GM19372 (cell line): ENCODE results near the gene TOX2.

Experiments used
- ATAC-seq: cut with Tn5 transposase; IDR thresholded peaks from one replicate; pipeline ENCODE4 v1.9.1; 2021; ENCODE audit warnings: mild to moderate bottlenecking, low read depth, moderate library complexity; ENCODE audit not compliant: unreplicated experiment

Gene TOX2

DNA sequence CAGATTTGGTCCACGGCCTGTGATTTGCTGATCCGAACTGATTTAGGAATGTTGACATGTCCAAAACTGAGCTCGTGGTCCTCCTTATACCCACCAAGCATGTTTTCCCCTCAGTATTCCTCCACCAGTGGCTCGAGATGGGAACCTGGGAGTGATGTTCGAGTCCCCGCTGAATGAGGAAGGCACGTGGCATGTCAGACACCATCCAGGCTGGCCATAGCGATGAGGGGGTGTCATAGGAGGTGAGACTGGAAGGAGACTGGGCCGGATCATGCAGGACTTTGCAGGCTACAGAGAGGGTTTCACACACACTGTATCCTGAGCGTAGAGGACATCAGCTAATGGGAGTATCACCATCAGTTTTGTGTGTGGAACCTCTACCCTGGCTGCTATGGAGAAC is 78.2 kb downstream of the TOX2 start:
- no peak for ATAC-seq

GRCh38 chr20:43993560-43993959 is 78.9 kb downstream of the TOX2 start:
- no peak for ATAC-seq

DNA sequence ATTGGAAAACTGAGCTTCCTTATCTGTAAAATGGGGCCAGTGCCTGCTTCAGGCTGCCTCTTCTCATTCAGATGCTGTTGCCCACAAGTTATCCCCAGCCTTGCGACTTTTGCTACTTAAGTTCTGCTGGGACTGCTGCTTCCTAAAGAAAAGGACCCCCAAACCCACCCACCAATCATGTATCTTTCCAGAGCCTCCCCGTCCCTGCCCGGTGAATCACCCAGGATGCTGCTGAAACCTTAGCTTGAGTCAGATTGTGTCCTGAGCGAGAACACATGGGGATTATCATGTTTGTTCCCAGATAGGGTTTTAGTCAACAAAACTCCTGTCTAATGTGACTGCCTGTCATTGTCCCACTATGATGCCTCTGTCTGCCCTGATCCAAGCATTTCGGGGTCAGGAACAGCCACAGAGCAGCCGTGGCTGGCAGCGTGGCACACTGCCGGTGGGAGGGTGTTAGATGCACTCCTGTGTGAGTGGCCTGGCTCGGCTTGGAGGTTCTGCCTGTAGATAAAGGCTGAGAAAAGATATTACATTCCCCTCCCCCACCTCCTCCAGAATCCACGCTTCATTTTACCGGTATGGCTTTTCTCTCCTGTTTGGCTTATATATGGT is 79.9 kb downstream of the TOX2 start:
- no peak for ATAC-seq

GRCh38 chr20:43995645-43996044 is 81.0 kb downstream of the TOX2 start:
- ATAC-seq = no peak

DNA sequence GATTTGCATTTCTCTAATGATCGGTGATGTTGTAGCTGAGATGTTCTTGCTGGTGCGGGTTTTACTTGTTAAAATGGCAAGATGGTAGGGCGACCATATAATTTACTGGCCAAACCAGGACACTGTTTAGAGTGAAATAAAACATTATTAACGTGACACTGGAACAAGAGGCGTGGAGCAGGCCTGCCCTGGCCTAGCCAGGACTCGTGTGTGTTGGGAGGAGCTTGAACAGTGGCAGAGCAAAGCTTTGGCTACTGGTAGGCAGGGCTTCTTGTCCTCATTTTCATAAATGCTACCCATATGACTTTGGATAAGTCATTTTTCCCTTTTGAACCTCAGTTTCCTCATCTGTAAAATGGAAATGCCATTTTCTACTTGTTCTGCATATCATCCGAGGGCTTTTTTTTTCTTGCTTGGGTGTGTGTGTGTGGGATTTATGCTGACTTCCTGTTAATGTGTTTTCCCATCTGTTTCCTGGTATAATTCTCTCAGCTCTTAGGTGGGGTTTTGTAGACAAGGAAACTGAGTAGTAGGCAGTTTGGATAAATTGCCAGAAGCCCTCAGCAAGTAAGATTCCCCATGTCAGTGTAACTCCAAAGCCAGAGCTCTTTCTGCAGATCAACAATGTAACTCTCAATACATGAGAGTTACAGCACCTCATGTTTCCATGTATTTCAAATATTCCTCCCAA is 81.7 kb downstream of the TOX2 start:
- no peak for ATAC-seq

GRCh38 chr20:43999848-44000247 is 85.2 kb downstream of the TOX2 start:
- ATAC-seq = no peak

DNA sequence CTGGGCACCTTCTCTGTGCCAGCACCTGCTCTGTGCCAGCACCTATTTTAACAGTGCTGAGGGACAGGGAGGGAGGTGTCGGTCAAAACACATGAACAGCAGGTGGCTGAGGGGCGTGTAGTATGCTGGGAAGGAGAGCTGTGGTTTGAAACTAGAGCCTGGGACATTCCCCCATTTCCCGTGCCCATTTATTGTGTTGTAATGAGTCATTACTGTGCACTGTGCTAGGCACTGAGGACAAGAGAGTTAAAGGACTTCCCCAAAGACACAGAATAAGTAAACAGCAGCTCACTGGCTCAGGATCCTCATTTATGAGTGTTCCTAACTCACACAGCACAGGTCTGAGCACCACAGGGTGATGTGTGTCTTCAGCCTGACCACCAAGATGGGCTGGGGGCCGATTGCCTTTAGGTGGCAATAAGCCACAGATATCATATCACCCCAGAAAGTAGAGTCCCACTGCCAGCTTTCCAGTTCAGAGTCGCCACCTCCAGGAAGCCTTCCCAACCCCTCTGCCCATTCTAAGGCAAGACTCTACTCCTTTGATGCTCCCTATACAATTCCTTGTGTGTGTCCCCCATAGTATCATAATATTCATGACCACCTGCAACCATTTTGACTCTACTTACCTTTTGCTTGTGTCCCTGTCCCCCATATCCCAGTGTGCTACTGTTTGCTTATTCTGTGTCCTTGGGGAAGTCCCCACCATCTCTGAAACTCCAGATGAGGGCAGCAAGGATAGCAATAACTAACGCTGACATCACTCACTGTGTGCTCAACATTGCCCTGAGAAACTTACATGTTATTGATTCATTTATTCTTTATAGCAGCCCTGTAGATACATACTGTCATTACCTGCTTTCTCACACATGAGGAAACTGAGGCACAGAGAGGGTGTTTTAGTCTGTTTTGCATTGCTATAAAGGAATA is 87.3 kb downstream of the TOX2 start:
- no peak for ATAC-seq

- ATAC-seq = no peak
These were observed 88.2 kb downstream of the TOX2 start for GRCh38 chr20:44002861-44003260.

GRCh38 chr20:44003609-44004008 is 89.0 kb downstream of the TOX2 start:
- no peak for ATAC-seq

GRCh38 chr20:44004306-44004915 is 89.8 kb downstream of the TOX2 start:
- ATAC-seq = no peak

DNA sequence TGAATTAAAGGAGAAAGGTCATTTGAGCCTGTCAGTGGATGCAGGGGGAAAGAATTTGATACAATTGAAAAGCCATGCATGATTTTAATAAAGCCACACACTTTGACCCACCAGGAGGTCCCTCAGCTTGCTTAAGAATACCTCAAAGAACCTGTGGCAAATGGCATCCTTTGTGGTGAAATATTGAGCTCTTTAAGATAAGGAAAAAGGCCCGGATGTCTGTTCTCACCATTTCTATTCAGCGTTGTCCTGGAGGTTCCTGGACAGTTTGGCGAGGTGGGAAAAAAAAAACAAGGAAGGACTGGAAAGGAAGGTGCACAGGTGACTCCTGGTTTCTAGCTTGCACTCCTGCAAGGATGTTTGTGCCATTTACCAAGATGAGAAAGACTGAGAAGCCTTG is 91.0 kb downstream of the TOX2 start:
- no peak for ATAC-seq

DNA sequence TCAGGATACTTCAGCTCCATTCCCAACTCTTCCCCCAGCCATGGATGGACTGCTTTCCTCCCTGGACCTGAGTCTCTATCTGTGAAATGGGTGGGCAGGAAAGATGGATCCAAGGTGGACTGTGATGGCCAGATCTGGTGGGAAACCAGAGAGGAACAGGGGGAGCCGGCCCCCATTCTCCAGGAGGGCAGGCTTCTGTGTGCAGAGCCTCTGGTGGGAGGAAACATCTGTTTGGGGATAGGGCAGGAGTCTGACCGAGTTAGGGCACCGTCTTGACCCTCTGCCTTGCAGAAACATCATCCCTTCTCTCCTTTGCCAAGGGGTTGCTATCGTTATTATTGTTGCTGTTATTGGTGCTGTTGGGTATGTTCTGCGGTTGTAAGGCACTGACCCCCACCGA is 91.5 kb downstream of the TOX2 start:
- ATAC-seq = no peak

GRCh38 chr20:44006578-44006977 is 91.9 kb downstream of the TOX2 start:
- no peak for ATAC-seq

- ATAC-seq = no peak
These were observed 94.4 kb downstream of the TOX2 start for GRCh38 chr20:44008806-44009678.

GRCh38 chr20:44009679-44009992 is 95.0 kb downstream of the TOX2 start:
- no peak for ATAC-seq

GRCh38 chr20:44010162-44010704 is 95.6 kb downstream of the TOX2 start:
- no peak for ATAC-seq

DNA sequence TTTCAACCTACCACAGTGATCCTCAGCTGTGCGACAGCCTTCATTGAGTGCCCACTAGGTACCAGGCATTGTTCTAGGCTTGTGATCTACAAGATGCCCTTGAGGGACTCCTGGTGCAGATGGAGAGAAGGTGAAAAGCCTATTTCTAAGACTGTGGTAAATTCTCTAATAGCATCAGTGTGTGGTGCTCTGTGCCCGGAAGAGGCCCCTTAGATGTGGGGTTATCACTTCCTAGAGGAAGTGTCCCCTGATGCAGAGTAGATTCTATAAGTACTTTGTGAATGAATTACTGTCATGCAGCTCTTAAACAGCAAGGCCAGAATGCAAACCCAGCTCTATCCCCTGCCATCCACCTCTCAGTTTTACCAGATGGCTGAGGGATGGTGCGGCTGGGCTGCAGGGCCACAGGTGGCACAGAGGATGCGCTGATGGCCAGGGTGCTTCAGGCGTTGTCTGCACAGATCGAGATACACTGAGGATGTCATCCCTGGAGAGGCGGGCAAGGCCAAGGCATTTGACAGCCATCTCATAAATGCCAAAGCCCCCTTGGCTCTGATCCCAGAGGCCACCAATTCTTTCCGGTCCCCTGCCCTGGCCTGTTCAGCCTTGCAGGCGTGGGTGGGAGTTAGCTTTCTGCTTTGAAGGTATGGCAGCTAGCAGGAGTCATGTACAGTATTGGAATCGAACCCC is 96.7 kb downstream of the TOX2 start:
- no peak for ATAC-seq

DNA sequence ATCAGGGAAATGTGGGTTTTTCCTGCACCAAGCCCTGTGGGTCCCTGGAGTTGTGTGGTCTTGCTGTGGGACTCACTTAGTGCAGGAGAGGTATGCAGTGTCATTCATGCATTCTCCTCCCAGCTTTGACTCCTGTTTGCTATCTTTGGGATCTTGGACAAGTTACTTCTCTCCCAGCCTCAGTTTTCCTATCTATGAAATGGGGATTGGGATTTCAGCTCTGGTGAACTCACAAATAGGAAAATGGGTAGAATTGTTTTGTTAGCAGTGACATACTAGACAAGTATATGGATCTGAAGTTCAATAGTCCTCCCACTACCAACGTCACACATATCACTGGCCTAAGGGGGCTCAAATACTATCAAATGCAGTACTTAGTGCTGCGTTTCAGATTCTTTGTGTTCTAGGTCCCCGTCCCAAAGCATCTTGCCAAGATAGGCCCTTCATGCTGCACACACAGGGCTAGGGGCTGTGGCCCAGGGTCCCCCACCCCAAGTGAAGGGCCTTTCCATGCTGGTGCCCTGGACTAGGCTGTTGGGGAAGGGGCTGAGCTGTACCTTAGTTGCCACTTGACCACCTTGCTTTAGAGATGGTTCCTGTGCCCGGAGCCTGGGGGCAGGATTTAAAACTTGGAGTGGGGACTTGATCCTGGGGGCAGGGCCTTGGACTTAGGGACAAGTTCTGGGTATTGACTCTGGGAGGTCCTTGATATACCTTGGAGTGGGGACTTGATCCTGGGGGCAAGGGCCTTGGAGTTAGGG is 98.0 kb downstream of the TOX2 start:
- ATAC-seq = no peak
